Central memory CD8-positive, alpha-beta T cell (primary cell): ENCODE data around the gene BHLHA15.

Experiments
- ATAC-seq: fragments of 150-1000 bp; cut with Tn5 transposase; replicated peaks from 2 replicates; pipeline ENCODE4 v1.10.0; 2022; ENCODE audit warnings: mild to moderate bottlenecking, moderate FRiP score, moderate number of reproducible peaks; ENCODE audit not compliant: poor library complexity, severe bottlenecking; ENCODE audit errors: extremely low read depth
- DNase-seq, 2 donors: peaks; one replicate each; pipeline ENCODE4 v3.0.0; 2021; ENCODE audit warnings: low spot score in 2 of 2
- H3K27ac Mint-ChIP-seq: one replicate; pipeline ENCODE4 v1.8.0; 2022; ENCODE audit warnings: low read depth, mild to moderate bottlenecking, moderate library complexity, mixed read lengths
- H3K27me3 Mint-ChIP-seq: one replicate; pipeline ENCODE4 v1.8.0; 2022; ENCODE audit warnings: mixed read lengths
- H3K36me3 Mint-ChIP-seq: one replicate; pipeline ENCODE4 v1.8.0; 2022; ENCODE audit warnings: mild to moderate bottlenecking, moderate library complexity, mixed read lengths; ENCODE audit not compliant: insufficient read depth
- H3K4me1 Mint-ChIP-seq: one replicate; pipeline ENCODE4 v1.8.0; 2022; ENCODE audit warnings: mixed read lengths
- H3K4me3 Mint-ChIP-seq: one replicate; pipeline ENCODE4 v1.8.0; 2022; ENCODE audit warnings: mild to moderate bottlenecking, moderate library complexity, mixed read lengths
- H3K9me3 Mint-ChIP-seq: one replicate; pipeline ENCODE4 v1.8.0; 2022; ENCODE audit warnings: mixed read lengths

BHLHA15 gene

DNA sequence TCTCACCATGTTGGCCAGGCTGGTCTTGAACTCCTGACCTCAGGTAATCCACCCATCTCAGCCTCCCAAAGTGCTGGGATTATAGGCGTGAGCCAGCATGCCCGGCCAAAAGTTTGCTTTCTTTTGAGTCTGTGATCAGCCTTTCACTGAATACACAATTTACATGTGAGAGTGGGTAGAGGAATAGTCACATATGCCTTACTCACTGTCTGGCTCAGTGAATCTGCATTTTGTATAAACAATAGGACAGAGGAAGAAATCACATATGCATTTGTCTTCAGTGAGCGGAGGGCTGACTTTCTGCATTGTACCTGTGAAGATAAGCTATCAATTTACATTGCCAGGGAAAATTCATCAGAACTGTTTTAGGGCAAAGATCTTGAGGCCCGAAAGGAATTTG, 43.3 kb downstream of the BHLHA15 start:
- Mint-ChIP-seq H3K4me1 (peaks cover 51% of the 10 kb centered on the region), H3K9me3 (no peaks in the 10 kb centered on the region), H3K4me3 (no peak overlapping the region), H3K36me3 (peaks cover 32% of the 10 kb centered on the region), H3K27me3 (no peaks in the 10 kb centered on the region), H3K27ac (no peak overlapping the region)
- DNase-seq (no peak), ATAC-seq (no peak)

- Mint-ChIP-seq H3K4me1 (peaks cover 47% of the 10 kb centered on the region), H3K4me3 (no peak overlapping the region), H3K27ac (no peak overlapping the region), H3K36me3 (peaks cover 32% of the 10 kb centered on the region), H3K27me3 (no peaks in the 10 kb centered on the region), H3K9me3 (no peaks in the 10 kb centered on the region)
- ATAC-seq (no peak), DNase-seq (no peak)
These were observed 43.8 kb downstream of the BHLHA15 start for GRCh38 chr7:98254951-98255610.

GRCh38 chr7:98256431-98256830, 45.2 kb downstream of the BHLHA15 start:
- Mint-ChIP-seq H3K4me3 (no peak overlapping the region), H3K27me3 (no peaks in the 10 kb centered on the region), H3K9me3 (no peaks in the 10 kb centered on the region), H3K36me3 (peaks cover 27% of the 10 kb centered on the region), H3K4me1 (peaks cover 33% of the 10 kb centered on the region), H3K27ac (no peak overlapping the region)
- ATAC-seq (no peak), DNase-seq (no peak)

DNA sequence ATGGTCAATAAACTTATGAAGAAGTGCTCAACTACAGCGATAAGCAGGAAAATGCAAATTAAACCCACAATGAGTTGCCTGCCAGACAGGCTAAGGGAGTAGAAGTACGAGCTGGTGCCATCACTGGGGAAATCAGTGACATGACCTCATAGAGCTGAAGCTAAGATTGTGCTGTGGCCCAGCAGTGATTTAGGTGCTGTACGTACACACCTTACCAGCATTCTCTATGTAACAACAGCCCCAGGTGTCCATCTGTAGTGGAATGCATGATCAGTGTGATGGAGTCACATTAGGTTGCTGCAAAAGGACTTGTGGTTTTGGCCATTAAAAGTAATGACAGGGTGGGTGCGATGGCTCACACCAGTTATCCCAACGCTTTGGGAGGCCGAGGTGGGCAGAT, 46.5 kb downstream of the BHLHA15 start:
- Mint-ChIP-seq H3K36me3 (peaks cover 20% of the 10 kb centered on the region), H3K4me1 (peaks cover 24% of the 10 kb centered on the region), H3K4me3 (no peak overlapping the region), H3K27me3 (no peaks in the 10 kb centered on the region), H3K27ac (no peak overlapping the region), H3K9me3 (no peaks in the 10 kb centered on the region)
- no peak for ATAC-seq
- no peak for DNase-seq
